K562 (cell line): ENCODE measurements around the gene ACTBL2. TPM values are rescaled to one million over a fixed set of nuclear protein-coding genes. Genes with fewer than 3 reads are reported as not detected.

Experiments used
- ATAC-seq: fragments of 200-7000 bp; cut with Tn5 transposase; 3 replicates; pipeline ENCODE4 v1.9.1; 2020; ENCODE audit warnings: moderate library complexity
- BruUV-seq: library from RNA; stranded (reverse); fragments of 400-500 nt; replicated peaks from 2 replicates; lab custom pipeline; 2021; lab: Mats Ljungman, UMichigan
- CTCF ChIA-PET: fragments of 300-600 bp; formaldehyde crosslinking; extraction: SDS; loops from one replicate; lab custom pipeline; 2021; ENCODE audit warnings: low intra/inter-chr PET ratio; lab: Yijun Ruan, JAX
- POLR2A ChIA-PET: fragments of 300-600, 350-650 bp; sonication (Branson Sonifier 250); formaldehyde crosslinking; extraction: SDS; loops from one replicate; lab custom pipeline; 2021; ENCODE audit warnings: antibody characterized with exemption, inconsistent platforms; lab: Yijun Ruan, JAX
- DNase-seq, 4 experiments: peaks; one replicate each; pipeline versions ENCODE4 v3.0.0 to v3.0.0-alpha.2; 2011 to 2018; ENCODE audit warnings: low spot score in 3 of 4, mixed read lengths in 3 of 4; ENCODE audit errors: extremely low read depth in 1 of 4
- FAIRE-seq: peaks from 2 replicates; lab custom pipeline; 2011; peaks lifted over from hg19 to GRCh38; lab: Jason Lieb, UNC
- H2AFZ ChIP-seq: 2 replicates; pipeline ENCODE4 v1.6.0; 2011; ENCODE audit warnings: low read depth, low read length, control low read depth, inconsistent platforms
- H3K27ac ChIP-seq: fragments of 200-600 bp; 3 replicates; pipeline ENCODE4 v1.8.0; 2011; ENCODE audit warnings: low read depth, mild to moderate bottlenecking, control low read depth, inconsistent platforms, low read length, moderate library complexity, mixed read lengths; ENCODE audit errors: extremely low read depth
- H3K27me3 ChIP-seq, 2 experiments: fragments of 300-600 bp in 1 of 2; 2 replicates in 1 of 2; 3 replicates in 1 of 2; pipeline versions ENCODE4 v1.6.0 to v1.8.0; 2011; ENCODE audit warnings: inconsistent platforms in 2 of 2, low read length in 2 of 2, mild to moderate bottlenecking in 1 of 2, mixed read lengths in 1 of 2, moderate library complexity in 1 of 2; ENCODE audit not compliant: control insufficient read depth in 2 of 2, insufficient read depth in 2 of 2
- H3K36me3 ChIP-seq: fragments of 300-600 bp; 3 replicates; pipeline ENCODE4 v1.8.0; 2011; ENCODE audit warnings: mild to moderate bottlenecking, low read length, inconsistent platforms; ENCODE audit not compliant: control insufficient read depth, insufficient read depth
- H3K4me1 ChIP-seq, 2 experiments: fragments of 200-600 bp in 1 of 2; replicated peaks in 1 of 2; 2 replicates in 1 of 2; 3 replicates in 1 of 2; pipeline versions ENCODE4 v1.5.1 to v1.8.0; 2011; ENCODE audit warnings: inconsistent platforms in 2 of 2, low read length in 2 of 2, mild to moderate bottlenecking in 1 of 2, mixed read lengths in 1 of 2, moderate library complexity in 1 of 2; ENCODE audit not compliant: control insufficient read depth in 2 of 2, insufficient read depth in 2 of 2
- H3K4me2 ChIP-seq: 2 replicates; pipeline ENCODE4 v1.6.1; 2011; ENCODE audit warnings: low read length, control low read depth, inconsistent platforms, mixed read lengths; ENCODE audit not compliant: insufficient read depth
- H3K4me3 ChIP-seq: fragments of 200-600 bp; sonication (generic), shearing (Covaris generic); 2 replicates; pipeline ENCODE4 v1.5.1; 2016; ENCODE audit warnings: control low read depth, inconsistent platforms
- H3K79me2 ChIP-seq: fragments of 200-600 bp; 3 replicates; pipeline ENCODE4 v1.8.0; 2011; ENCODE audit warnings: low read length, inconsistent platforms; ENCODE audit not compliant: control insufficient read depth, insufficient read depth
- H3K9ac ChIP-seq, 2 experiments: 2 replicates each; pipeline versions ENCODE4 v1.6.0 to v1.6.1; 2011; ENCODE audit warnings: low read depth in 2 of 2, low read length in 2 of 2, control low read depth in 1 of 2, inconsistent platforms in 1 of 2, mild to moderate bottlenecking in 1 of 2, mixed read lengths in 1 of 2; ENCODE audit not compliant: insufficient read depth in 1 of 2
- H3K9me1 ChIP-seq: one replicate; pipeline ENCODE4 v1.6.0; 2011; ENCODE audit warnings: inconsistent platforms, mild to moderate bottlenecking, low read length, moderate library complexity; ENCODE audit not compliant: control insufficient read depth, insufficient read depth
- H3K9me3 ChIP-seq: replicated peaks from 2 replicates; pipeline ENCODE4 v1.5.1; 2011; ENCODE audit warnings: low read depth, low read length, inconsistent platforms; ENCODE audit not compliant: control insufficient read depth, insufficient read depth
- H4K20me1 ChIP-seq: replicated peaks from 2 replicates; pipeline ENCODE4 v1.6.1; 2011; ENCODE audit warnings: low read length, inconsistent platforms, mixed read lengths; ENCODE audit not compliant: control insufficient read depth, insufficient read depth
- ELF4 ChIP-seq: fragments of 450-650 bp; formaldehyde crosslinking; IDR thresholded peaks from 2 replicates; pipeline ENCODE4 v1.4.0; 2022; ENCODE audit warnings: missing genetic modification characterization
- SRSF1 ChIP-seq: fragments of 200-400 bp; formaldehyde crosslinking; IDR thresholded peaks from 2 replicates; pipeline ENCODE4 v1.6.1; 2017; ENCODE audit warnings: mild to moderate bottlenecking, low read depth, low read length, moderate library complexity
- ZNF354B ChIP-seq: fragments of 250-450 bp; sonication (Bioruptor Pico); IDR thresholded peaks from 2 replicates; pipeline ENCODE4 v1.4.0; 2020
- WGBS: fragments of 100-300 bp; shearing (Covaris generic); methylation state at CpG from one replicate; pipeline ENCODE4 v1.1.6; 2016; ENCODE audit warnings: low coverage, mixed read lengths; ENCODE audit not compliant: insufficient coverage; ENCODE audit errors: missing lambda C conversion rate; 5-methylcytosine and 5-hydroxymethylcytosine counted together
- in situ Hi-C: fragments of 300-500 bp; cut with MboI; formaldehyde crosslinking; loops from 4 replicates; pipeline ENCODE4 v1.15.0; 2018; ENCODE audit warnings: inconsistent platforms, mixed read lengths
- intact Hi-C: fragments of 100-400 bp; cut with micrococcal nuclease; formaldehyde crosslinking; loops from 2 replicates; pipeline ENCODE4 v1.14.2; 2022
- polyA plus RNA-seq, 8 experiments: library from polyadenylated mRNA; depleted of rRNA in 4 of 8; stranded (reverse) in 5 of 8; unstranded in 3 of 8; fragments of >200 nt; fragmentation: Nextera tagmentation in 2 of 8; fragmentation: Illumina TruSeq in 1 of 8; extraction: Ambion mirVana in 2 of 8; extraction: Trizol in 1 of 8; gene quantifications; 2 replicates each; pipeline versions ENCODE4 v1.2.1 to v1.2.3, GENCODE V29; 2011 to 2014; ENCODE audit warnings: inconsistent platforms in 1 of 8, missing spikeins in 1 of 8
- total RNA-seq, 7 experiments: library from RNA; depleted of rRNA in 6 of 7; stranded (reverse); fragments of >200 nt in 6 of 7; fragmentation: Illumina TruSeq in 2 of 7; extraction: Trizol in 2 of 7; gene quantifications; 2 replicates each; pipeline versions ENCODE4 v1.2.1 to v1.2.3, GENCODE V29; 2011 to 2021; ENCODE audit warnings: low replicate concordance in 1 of 7
- TF ChIP-seq, protein P1 (sequence below): fragments of 150-350 bp; IDR thresholded peaks from 2 replicates; pipeline ENCODE4 v1.6.1; 2014; ENCODE audit warnings: low read depth, mild to moderate bottlenecking, low read length, borderline replicate concordance

ACTBL2 gene
- total and polyA plus RNA-seq, 9 of the 15 experiments (the other 6 are each of a cell fraction or from before 2014, with no cell fraction given): not detected

- no peaks in the 10 kb centered on the region for H3K4me1 ChIP-seq
- no peak overlapping the region for H2AFZ ChIP-seq
- no peak for TF ChIP-seq ELF4 (CRISPR knock-in tag)
- TF ChIP-seq ZNF354B (CRISPR knock-in tag): no peak
- TF ChIP-seq, protein P1, sequence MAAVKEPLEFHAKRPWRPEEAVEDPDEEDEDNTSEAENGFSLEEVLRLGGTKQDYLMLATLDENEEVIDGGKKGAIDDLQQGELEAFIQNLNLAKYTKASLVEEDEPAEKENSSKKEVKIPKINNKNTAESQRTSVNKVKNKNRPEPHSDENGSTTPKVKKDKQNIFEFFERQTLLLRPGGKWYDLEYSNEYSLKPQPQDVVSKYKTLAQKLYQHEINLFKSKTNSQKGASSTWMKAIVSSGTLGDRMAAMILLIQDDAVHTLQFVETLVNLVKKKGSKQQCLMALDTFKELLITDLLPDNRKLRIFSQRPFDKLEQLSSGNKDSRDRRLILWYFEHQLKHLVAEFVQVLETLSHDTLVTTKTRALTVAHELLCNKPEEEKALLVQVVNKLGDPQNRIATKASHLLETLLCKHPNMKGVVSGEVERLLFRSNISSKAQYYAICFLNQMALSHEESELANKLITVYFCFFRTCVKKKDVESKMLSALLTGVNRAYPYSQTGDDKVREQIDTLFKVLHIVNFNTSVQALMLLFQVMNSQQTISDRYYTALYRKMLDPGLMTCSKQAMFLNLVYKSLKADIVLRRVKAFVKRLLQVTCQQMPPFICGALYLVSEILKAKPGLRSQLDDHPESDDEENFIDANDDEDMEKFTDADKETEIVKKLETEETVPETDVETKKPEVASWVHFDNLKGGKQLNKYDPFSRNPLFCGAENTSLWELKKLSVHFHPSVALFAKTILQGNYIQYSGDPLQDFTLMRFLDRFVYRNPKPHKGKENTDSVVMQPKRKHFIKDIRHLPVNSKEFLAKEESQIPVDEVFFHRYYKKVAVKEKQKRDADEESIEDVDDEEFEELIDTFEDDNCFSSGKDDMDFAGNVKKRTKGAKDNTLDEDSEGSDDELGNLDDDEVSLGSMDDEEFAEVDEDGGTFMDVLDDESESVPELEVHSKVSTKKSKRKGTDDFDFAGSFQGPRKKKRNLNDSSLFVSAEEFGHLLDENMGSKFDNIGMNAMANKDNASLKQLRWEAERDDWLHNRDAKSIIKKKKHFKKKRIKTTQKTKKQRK: no peak
- TF ChIP-seq SRSF1: no peak
- H3K27me3 ChIP-seq: no peaks in the 10 kb centered on the region
- H3K79me2 ChIP-seq: no peaks in the 10 kb centered on the region
- H3K4me2 ChIP-seq: no peak overlapping the region
- no peaks in the 10 kb centered on the region for H4K20me1 ChIP-seq
- H3K9ac ChIP-seq: no peak overlapping the region
- intact Hi-C loops: no loop called here
- in situ Hi-C loops: no loop called here
- H3K36me3 ChIP-seq: no peaks in the 10 kb centered on the region
- FAIRE-seq (no peak), ATAC-seq (no peak), DNase-seq (no peak)
- CTCF ChIA-PET: no interaction called here
- POLR2A ChIA-PET: no interaction called here
- no peaks in the 10 kb centered on the region for H3K9me3 ChIP-seq
- no peak overlapping the region for H3K27ac ChIP-seq
- no peak overlapping the region for H3K4me3 ChIP-seq
- no peaks in the 10 kb centered on the region for H3K9me1 ChIP-seq
- BruUV-seq: no TSS peak
- WGBS: 0% methylated on average over 1 of the region's 1 CpG
Measured at GRCh38 chr5:57531333-57531732, 48.7 kb upstream of the ACTBL2 start.
